Thyroid gland (tissue), 4 donors: ENCODE measurements around the gene INPP4A. TPM values are rescaled to one million over a fixed set of nuclear protein-coding genes. Genes with fewer than 3 reads are reported as not detected.

ENCODE experiments used
- DNase-seq, 2 donors: peaks; one replicate each; pipeline ENCODE4 v3.0.0-alpha.2; 2019
- H3K27ac ChIP-seq, 3 donors: fragments of 200-600 bp; sonication (generic); 1 replicate in 2 of 3; 2 replicates in 1 of 3; pipeline ENCODE4 v1.5.1; 2016 to 2019; ENCODE audit warnings: mild to moderate bottlenecking in 1 of 3, moderate library complexity in 1 of 3
- H3K27me3 ChIP-seq: fragments of 200-600 bp; sonication (generic); one replicate; pipeline ENCODE4 v1.5.1; 2019
- H3K36me3 ChIP-seq, 2 donors: fragments of 200-600 bp; sonication (generic); one replicate each; pipeline ENCODE4 v1.5.1; 2016 to 2019
- H3K4me1 ChIP-seq, 2 donors: fragments of 200-600 bp; sonication (generic); one replicate each; pipeline ENCODE4 v1.5.1; 2017 to 2019
- H3K4me3 ChIP-seq, 3 donors: fragments of 200-600 bp; sonication (generic); replicated peaks in 1 of 3; 1 replicate in 2 of 3; 2 replicates in 1 of 3; pipeline ENCODE4 v1.5.1; 2016; ENCODE audit warnings: mild to moderate bottlenecking in 1 of 3
- H3K9me3 ChIP-seq: fragments of 200-600 bp; sonication (generic); one replicate; pipeline ENCODE4 v1.5.1; 2017
- POLR2A ChIP-seq, 2 donors: fragments of 450-650 bp; IDR thresholded peaks; one replicate each; pipeline ENCODE4 v1.6.1; 2017; ENCODE audit warnings: antibody characterized with exemption in 2 of 2, mild to moderate bottlenecking in 2 of 2, moderate library complexity in 1 of 2
- WGBS, 2 donors: methylation state at CpG; one replicate each; pipeline ENCODE4 v1.1.5; 2017; 5-methylcytosine and 5-hydroxymethylcytosine counted together
- intact Hi-C: fragments of 100-400 bp; cut with DNase I; formaldehyde crosslinking; loops from one replicate; pipeline ENCODE4 v1.15.1; 2023
- total RNA-seq, 4 donors: library from RNA; depleted of rRNA; stranded (reverse); fragments of >200 nt; gene quantifications; one replicate each; pipeline ENCODE4 v1.2.3, GENCODE V29; 2016
- TF ChIP-seq, protein P1 (sequence below), 6 experiments: fragments of 200-600 bp in 3 of 6; fragments of 450-650 bp in 3 of 6; sonication (generic) in 3 of 6; IDR thresholded peaks; one replicate each; pipeline ENCODE4 v1.5.1; 2016 to 2019; ENCODE audit warnings: antibody characterized with exemption in 6 of 6, mild to moderate bottlenecking in 2 of 6, inconsistent platforms in 1 of 6, moderate library complexity in 1 of 6

The INPP4A gene
- total RNA-seq, 4 donors from 2014 or later, result 18.9 to 24.9 (median 23.8) TPM

DNA sequence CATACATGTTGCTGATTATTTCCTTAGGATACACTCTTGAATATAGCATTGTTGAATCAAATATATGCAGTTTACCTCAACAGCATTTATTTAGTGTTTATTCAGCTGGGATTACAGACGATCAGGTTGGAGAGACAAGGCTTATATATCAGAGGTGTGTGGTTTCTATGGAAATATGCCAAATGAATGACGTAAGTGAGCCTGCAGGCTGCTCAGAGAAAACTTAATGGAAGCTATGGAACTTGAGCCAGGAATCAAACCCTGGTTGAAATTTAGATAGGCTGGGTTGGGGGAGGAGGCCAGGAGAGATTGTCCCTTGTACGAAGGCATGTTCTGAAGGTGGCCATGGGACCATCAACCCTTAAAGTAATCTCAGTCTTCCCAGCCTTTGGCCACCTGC lies 79.5 kb downstream of the INPP4A start:
- H3K36me3 ChIP-seq, result no peaks in the 10 kb centered on the region
- intact Hi-C loops, result no loop called here
- 82 to 92% methylated on average over 3 of the region's 3 CpGs for WGBS, 2 donors

DNA sequence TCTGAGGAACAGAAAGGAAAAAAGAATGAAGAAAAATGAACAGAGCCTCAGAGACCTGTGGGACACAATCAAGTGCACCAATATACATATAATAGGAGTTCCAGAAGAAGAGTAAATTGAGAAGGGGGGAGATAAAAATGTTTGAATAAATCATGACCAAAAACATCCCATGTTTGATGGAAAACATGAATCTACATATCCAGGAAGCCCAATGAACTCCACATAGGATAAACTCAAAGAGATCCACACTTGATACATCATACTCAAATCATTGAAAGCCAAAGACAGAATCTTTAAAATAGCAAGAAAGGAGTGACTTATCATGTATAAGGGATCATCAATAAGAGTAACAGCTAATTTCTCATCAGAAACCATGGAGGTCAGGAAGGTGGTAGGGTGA lies 83.7 kb downstream of the INPP4A start:
- intact Hi-C loops, result no loop called here
- TF ChIP-seq, protein P1, sequence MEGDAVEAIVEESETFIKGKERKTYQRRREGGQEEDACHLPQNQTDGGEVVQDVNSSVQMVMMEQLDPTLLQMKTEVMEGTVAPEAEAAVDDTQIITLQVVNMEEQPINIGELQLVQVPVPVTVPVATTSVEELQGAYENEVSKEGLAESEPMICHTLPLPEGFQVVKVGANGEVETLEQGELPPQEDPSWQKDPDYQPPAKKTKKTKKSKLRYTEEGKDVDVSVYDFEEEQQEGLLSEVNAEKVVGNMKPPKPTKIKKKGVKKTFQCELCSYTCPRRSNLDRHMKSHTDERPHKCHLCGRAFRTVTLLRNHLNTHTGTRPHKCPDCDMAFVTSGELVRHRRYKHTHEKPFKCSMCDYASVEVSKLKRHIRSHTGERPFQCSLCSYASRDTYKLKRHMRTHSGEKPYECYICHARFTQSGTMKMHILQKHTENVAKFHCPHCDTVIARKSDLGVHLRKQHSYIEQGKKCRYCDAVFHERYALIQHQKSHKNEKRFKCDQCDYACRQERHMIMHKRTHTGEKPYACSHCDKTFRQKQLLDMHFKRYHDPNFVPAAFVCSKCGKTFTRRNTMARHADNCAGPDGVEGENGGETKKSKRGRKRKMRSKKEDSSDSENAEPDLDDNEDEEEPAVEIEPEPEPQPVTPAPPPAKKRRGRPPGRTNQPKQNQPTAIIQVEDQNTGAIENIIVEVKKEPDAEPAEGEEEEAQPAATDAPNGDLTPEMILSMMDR (IDR thresholded peaks at IDR 0.05), result no peak
- no peak for TF ChIP-seq POLR2A (IDR thresholded peaks at IDR 0.05)
- DNase-seq, result no peak

More for the DNA sequence above, 79.5 kb downstream of the INPP4A start:
- no peak for DNase-seq
- H3K27ac ChIP-seq, result no peak overlapping the region
- peaks cover 0 to 2% of the 10 kb centered on the region in 2 donors for H3K4me1 ChIP-seq
- H3K27me3 ChIP-seq, result no peaks in the 10 kb centered on the region
- TF ChIP-seq, protein P1 (IDR thresholded peaks at IDR 0.05), result no peak
- TF ChIP-seq POLR2A (IDR thresholded peaks at IDR 0.05), result no peak
- no peak overlapping the region for H3K4me3 ChIP-seq
- no peaks in the 10 kb centered on the region for H3K9me3 ChIP-seq

DNA sequence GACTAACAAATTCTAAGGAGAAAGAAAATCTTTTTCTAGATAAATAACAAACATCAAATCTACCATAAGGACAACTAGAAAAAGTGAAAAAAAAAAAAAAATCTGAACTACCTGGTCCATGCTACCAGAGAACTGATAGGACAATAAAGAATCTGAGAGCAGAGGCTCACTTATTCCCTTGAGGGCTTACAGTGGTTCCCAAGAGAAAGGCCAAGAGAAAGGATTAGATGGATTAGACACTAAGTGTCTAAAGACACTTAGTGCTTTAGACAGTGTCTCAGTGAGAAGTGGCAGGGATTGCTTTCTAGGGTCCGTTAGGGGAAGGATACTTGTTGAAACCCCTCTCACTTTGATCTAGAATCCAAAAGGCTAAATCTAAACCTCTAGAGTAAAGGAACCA lies 85.5 kb downstream of the INPP4A start:
- intact Hi-C loops, result no loop called here
- Histone ChIP-seq H3K4me1 (no peaks in the 10 kb centered on the region), H3K27me3 (no peaks in the 10 kb centered on the region), H3K9me3 (no peaks in the 10 kb centered on the region), H3K27ac (no peak overlapping the region), H3K36me3 (no peaks in the 10 kb centered on the region), H3K4me3 (no peak overlapping the region)
- no peak for DNase-seq
- WGBS, 2 donors, result 86 to 94% methylated on average over 1 of the region's 1 CpG
- TF ChIP-seq, protein P1 (IDR thresholded peaks at IDR 0.05), result no peak
- no peak for TF ChIP-seq POLR2A (IDR thresholded peaks at IDR 0.05)

More for the DNA sequence above, 83.7 kb downstream of the INPP4A start:
- no peak overlapping the region for H3K4me3 ChIP-seq
- H3K9me3 ChIP-seq, result no peaks in the 10 kb centered on the region
- H3K27ac ChIP-seq, result no peak overlapping the region
- no peaks in the 10 kb centered on the region for H3K4me1 ChIP-seq
- no peaks in the 10 kb centered on the region for H3K27me3 ChIP-seq
- no peaks in the 10 kb centered on the region for H3K36me3 ChIP-seq

DNA sequence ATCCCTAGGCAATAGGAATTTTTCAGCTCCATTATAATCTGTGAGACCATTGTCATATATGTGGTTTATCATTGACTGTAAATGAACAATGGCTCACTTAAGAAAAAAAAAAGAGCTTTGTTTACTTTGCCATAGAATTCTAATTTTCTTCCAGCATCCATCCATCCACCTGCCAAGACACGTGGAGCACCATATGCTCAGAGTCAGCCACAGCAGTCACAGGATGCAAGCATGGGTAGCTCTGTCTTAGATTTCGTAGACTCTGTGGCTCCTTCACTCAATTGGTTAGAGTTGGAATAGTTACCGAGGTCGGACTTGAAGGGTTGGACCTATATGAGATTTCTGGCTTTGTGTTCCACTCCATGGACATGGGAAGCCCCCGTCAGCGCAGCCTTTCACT lies 88.1 kb downstream of the INPP4A start:
- H3K9me3 ChIP-seq, result no peaks in the 10 kb centered on the region
- no peak for DNase-seq
- H3K36me3 ChIP-seq, result peaks cover 0 to 4% of the 10 kb centered on the region in 2 donors
- intact Hi-C loops, result no loop called here
- H3K27me3 ChIP-seq, result no peaks in the 10 kb centered on the region
- no peak overlapping the region for H3K27ac ChIP-seq
- WGBS, 2 donors, result 90 to 93% methylated on average over 6 of the region's 6 CpGs
- no peaks in the 10 kb centered on the region for H3K4me1 ChIP-seq
- TF ChIP-seq, protein P1 (IDR thresholded peaks at IDR 0.05), result no peak
- TF ChIP-seq POLR2A (IDR thresholded peaks at IDR 0.05), result no peak
- no peak overlapping the region for H3K4me3 ChIP-seq

DNA sequence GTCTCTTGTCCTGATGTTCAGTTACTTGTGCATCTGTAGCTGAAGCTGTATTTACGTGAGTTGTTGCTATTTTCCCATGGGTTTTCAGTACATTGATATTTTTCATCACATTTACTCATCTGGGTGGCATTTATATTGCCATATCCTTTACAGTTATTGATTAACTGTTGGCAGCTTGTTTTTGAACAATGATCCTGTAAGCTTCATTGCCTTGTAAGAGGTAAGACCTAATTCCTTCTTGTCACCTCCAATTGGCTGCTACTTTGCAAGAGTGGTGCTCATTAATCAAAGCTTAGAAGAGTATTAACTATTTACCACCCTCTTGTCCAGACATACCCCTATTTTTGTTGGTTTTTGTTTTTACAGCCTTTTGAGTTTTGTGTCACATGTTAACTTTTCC lies 88.9 kb downstream of the INPP4A start:
- no peaks in the 10 kb centered on the region for H3K9me3 ChIP-seq
- no peaks in the 10 kb centered on the region for H3K4me1 ChIP-seq
- no peak overlapping the region for H3K27ac ChIP-seq
- peaks cover 0 to 12% of the 10 kb centered on the region in 2 donors for H3K36me3 ChIP-seq
- 97 to 100% methylated on average over 1 of the region's 1 CpG for WGBS, 2 donors
- intact Hi-C loops, result no loop called here
- H3K4me3 ChIP-seq, result no peak overlapping the region
- no peaks in the 10 kb centered on the region for H3K27me3 ChIP-seq
- TF ChIP-seq, protein P1 (IDR thresholded peaks at IDR 0.05), result no peak
- no peak for TF ChIP-seq POLR2A (IDR thresholded peaks at IDR 0.05)
- no peak for DNase-seq
